Activated CD4-positive, alpha-beta T cell treated with anti-CD3 and anti-CD28 coated beads for 1 hour (primary cell): ENCODE measurements around the gene ZC3H12D.
"Not testable (repeated sequence)": the region's sequence is repeated elsewhere in the genome, so short reads cannot be mapped to it uniquely, and the experiment has no call there.

Experiments
- DNase-seq: peaks from one replicate; pipeline ENCODE4 v3.0.0-alpha.2; 2020

Gene ZC3H12D

GRCh38 chr6:149483334-149483725, 1.5 kb downstream of the ZC3H12D start:
- DNase-seq: no peak

GRCh38 chr6:149482545-149483333, 2.1 kb downstream of the ZC3H12D start:
- DNase-seq: no peak

- no peak for DNase-seq
Measured at GRCh38 chr6:149480502-149481280, 4.1 kb downstream of the ZC3H12D start.

GRCh38 chr6:149478631-149479314, 6.0 kb downstream of the ZC3H12D start:
- DNase-seq: no peak

- no peak for DNase-seq
Measured at GRCh38 chr6:149477544-149477943, 7.3 kb downstream of the ZC3H12D start.

- DNase-seq: no peak
Measured at GRCh38 chr6:149476789-149477455, 7.9 kb downstream of the ZC3H12D start.

- no peak for DNase-seq
Measured at GRCh38 chr6:149474108-149474935, 10.5 kb downstream of the ZC3H12D start.

- no peak for DNase-seq
Measured at GRCh38 chr6:149473080-149474052, 11.4 kb downstream of the ZC3H12D start.

- no peak for DNase-seq
Measured at GRCh38 chr6:149472241-149472640, 12.6 kb downstream of the ZC3H12D start.

- no peak for DNase-seq
Measured at GRCh38 chr6:149471801-149472200, 13.0 kb downstream of the ZC3H12D start.

- DNase-seq: no peak
Measured at GRCh38 chr6:149470948-149471347, 13.9 kb downstream of the ZC3H12D start.

- DNase-seq: no peak
Measured at GRCh38 chr6:149468179-149468578, 16.6 kb downstream of the ZC3H12D start.

GRCh38 chr6:149467265-149467664, 17.5 kb downstream of the ZC3H12D start:
- no peak for DNase-seq

GRCh38 chr6:149464411-149464810, 20.4 kb downstream of the ZC3H12D start:
- no peak for DNase-seq

GRCh38 chr6:149463781-149464180, 21.0 kb downstream of the ZC3H12D start:
- no peak for DNase-seq

GRCh38 chr6:149462712-149463111, 22.1 kb downstream of the ZC3H12D start:
- not testable (repeated sequence) for DNase-seq

GRCh38 chr6:149461670-149462069, 23.1 kb downstream of the ZC3H12D start:
- no peak for DNase-seq

GRCh38 chr6:149460249-149460648, 24.6 kb downstream of the ZC3H12D start:
- not testable (repeated sequence) for DNase-seq

GRCh38 chr6:149459761-149460160, 25.1 kb downstream of the ZC3H12D start:
- DNase-seq: no peak

GRCh38 chr6:149458806-149459205, 26.0 kb downstream of the ZC3H12D start:
- DNase-seq: no peak

GRCh38 chr6:149458196-149458595, 26.6 kb downstream of the ZC3H12D start:
- no peak for DNase-seq
